Measurements from ENCODE around the gene SLC24A3. TPM values are rescaled to one million over a fixed set of nuclear protein-coding genes. Genes with fewer than 3 reads are reported as not detected.

Gene SLC24A3
- total RNA-seq, 4 donors from 2014 or later = 4.2 to 6.4 (median 5.6) TPM

- H3K36me3 ChIP-seq = no peaks in the 10 kb centered on the region
- no peak overlapping the region for H3K4me3 ChIP-seq
- no peak for TF ChIP-seq POLR2AphosphoS5 (IDR thresholded peaks at IDR 0.05)
- TF ChIP-seq CTCF (IDR thresholded peaks at IDR 0.05) = no peak
- TF ChIP-seq EP300 (IDR thresholded peaks at IDR 0.05) = no peak
- no peak for TF ChIP-seq POLR2A (IDR thresholded peaks at IDR 0.05)
- peaks cover 33% of the 10 kb centered on the region for H3K4me1 ChIP-seq
- no peak for DNase-seq (ENCODE audit: low spot score in 2 of 2)
- no peaks in the 10 kb centered on the region for H3K27me3 ChIP-seq
- H3K27ac ChIP-seq = no peak overlapping the region
- no peaks in the 10 kb centered on the region for H3K9me3 ChIP-seq
- WGBS = 96% methylated on average over 4 of the region's 6 CpGs
Observed at GRCh38 chr20:19272976-19273654, 60.7 kb downstream of the SLC24A3 start.

GRCh38 chr20:19274001-19274400 lies 61.6 kb downstream of the SLC24A3 start:
- DNase-seq (ENCODE audit: low spot score in 2 of 2) = no peak
- no peak for TF ChIP-seq POLR2A (IDR thresholded peaks at IDR 0.05)

GRCh38 chr20:19274412-19275015 lies 62.1 kb downstream of the SLC24A3 start:
- no peak for TF ChIP-seq CTCF (IDR thresholded peaks at IDR 0.05)
- TF ChIP-seq POLR2A (IDR thresholded peaks at IDR 0.05) = no peak
- TF ChIP-seq EP300 (IDR thresholded peaks at IDR 0.05) = no peak
- no peak for TF ChIP-seq POLR2AphosphoS5 (IDR thresholded peaks at IDR 0.05)
- peaks cover 33% of the 10 kb centered on the region for H3K4me1 ChIP-seq
- no peak overlapping the region for H3K4me3 ChIP-seq
- no peaks in the 10 kb centered on the region for H3K36me3 ChIP-seq
- H3K9me3 ChIP-seq = no peaks in the 10 kb centered on the region
- H3K27ac ChIP-seq = peak overlapping the region; percentile 77
- 60% methylated on average over 4 of the region's 8 CpGs for WGBS
- no peaks in the 10 kb centered on the region for H3K27me3 ChIP-seq
- no peak for DNase-seq (ENCODE audit: low spot score in 2 of 2)

More at GRCh38 chr20:19274001-19274400, 61.6 kb downstream of the SLC24A3 start:
- H3K27ac ChIP-seq = no peak overlapping the region
- H3K9me3 ChIP-seq = no peaks in the 10 kb centered on the region
- no peaks in the 10 kb centered on the region for H3K36me3 ChIP-seq
- WGBS = 99% methylated on average over 5 of the region's 5 CpGs
- H3K4me3 ChIP-seq = no peak overlapping the region
- peaks cover 33% of the 10 kb centered on the region for H3K4me1 ChIP-seq
- no peaks in the 10 kb centered on the region for H3K27me3 ChIP-seq

- 54% methylated on average over 3 of the region's 3 CpGs for WGBS
- no peak overlapping the region for H3K4me3 ChIP-seq
Observed at GRCh38 chr20:19275038-19275629, 62.7 kb downstream of the SLC24A3 start.

GRCh38 chr20:19275630-19276071 lies 63.2 kb downstream of the SLC24A3 start:
- Histone ChIP-seq H3K4me1 (peaks cover 33% of the 10 kb centered on the region), H3K9me3 (no peaks in the 10 kb centered on the region), H3K36me3 (no peaks in the 10 kb centered on the region), H3K4me3 (no peak overlapping the region), H3K27me3 (no peaks in the 10 kb centered on the region), H3K27ac (peak overlapping the region; percentile 77)
- peak; percentile 86 to 90 for DNase-seq (ENCODE audit: low spot score in 2 of 2)
- 16% methylated on average over 7 of the region's 7 CpGs for WGBS
- TF ChIP-seq CTCF (IDR thresholded peaks at IDR 0.05) (no peak), POLR2A (IDR thresholded peaks at IDR 0.05) (no peak), POLR2AphosphoS5 (IDR thresholded peaks at IDR 0.05) (no peak)

More at GRCh38 chr20:19275038-19275629, 62.7 kb downstream of the SLC24A3 start:
- H3K9me3 ChIP-seq = no peaks in the 10 kb centered on the region
- peaks cover 33% of the 10 kb centered on the region for H3K4me1 ChIP-seq
- TF ChIP-seq POLR2A (IDR thresholded peaks at IDR 0.05) = no peak
- no peak for TF ChIP-seq POLR2AphosphoS5 (IDR thresholded peaks at IDR 0.05)
- no peak for TF ChIP-seq CTCF (IDR thresholded peaks at IDR 0.05)
- no peak for TF ChIP-seq EP300 (IDR thresholded peaks at IDR 0.05)
- no peaks in the 10 kb centered on the region for H3K36me3 ChIP-seq
- DNase-seq (ENCODE audit: low spot score in 2 of 2) = no peak
- H3K27ac ChIP-seq = peak overlapping the region; percentile 77
- no peaks in the 10 kb centered on the region for H3K27me3 ChIP-seq

All from suprapubic skin (tissue), 4 donors.